ENCODE results near the gene UGT2A2.

UGT2A2 gene

DNA sequence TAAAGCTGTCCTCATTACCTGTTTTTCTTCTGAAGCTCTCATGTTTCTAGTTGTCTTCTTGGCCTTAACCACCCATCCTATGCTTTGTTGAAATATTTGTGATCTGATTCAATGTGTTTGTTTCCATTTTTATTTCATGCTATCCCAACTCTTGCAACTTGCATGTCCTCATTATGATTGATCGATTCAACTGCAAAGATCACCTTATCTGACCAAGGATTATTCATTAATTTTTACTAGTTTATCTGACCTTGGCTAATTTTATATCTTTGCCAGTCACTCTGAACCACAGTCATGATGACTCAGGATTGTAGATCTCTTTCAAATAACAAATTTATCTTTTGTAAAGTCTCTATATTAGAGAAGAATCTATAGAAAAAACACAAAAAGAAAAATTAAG is 70.7 kb downstream of the UGT2A2 start:
- DNase-seq, result no peak

DNA sequence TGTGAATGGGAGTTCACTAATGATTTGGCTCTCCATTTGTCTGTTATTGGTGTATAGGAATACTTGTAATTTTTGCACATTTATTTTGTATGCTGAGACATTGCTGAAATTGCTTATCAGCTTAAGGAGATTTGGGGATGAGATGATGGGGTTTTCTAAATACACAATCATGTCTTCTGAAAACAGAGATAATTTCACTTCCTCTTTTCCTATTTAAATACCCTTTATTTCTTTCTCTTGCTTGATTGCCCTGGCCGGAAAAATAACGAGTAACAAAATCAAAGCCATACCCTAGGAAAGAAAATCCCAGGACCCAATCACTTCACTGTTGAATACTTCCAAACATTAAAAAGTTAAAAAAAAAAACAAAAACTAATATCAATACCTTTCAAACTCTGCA is 76.0 kb downstream of the UGT2A2 start:
- no peak for DNase-seq

DNA sequence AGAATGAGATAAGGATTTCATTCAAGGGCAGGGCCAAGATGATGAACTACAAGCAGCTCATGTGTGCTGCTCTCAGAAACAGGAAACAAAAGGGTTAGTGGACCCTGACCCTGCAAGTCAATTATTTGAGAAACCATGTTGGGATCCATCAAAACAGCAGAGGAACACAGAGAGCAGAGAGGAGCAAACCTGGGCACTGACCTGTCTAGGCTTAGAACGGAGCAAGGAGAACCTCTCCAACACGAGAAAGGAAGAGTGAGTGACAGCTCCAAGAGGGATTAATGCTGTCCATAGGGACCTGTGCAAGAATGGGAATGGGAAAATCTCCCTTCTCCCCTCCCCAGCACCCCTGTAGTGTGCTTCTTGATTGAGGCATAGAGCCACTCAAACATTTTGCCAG is 89.8 kb downstream of the UGT2A2 start:
- DNase-seq, result no peak

DNA sequence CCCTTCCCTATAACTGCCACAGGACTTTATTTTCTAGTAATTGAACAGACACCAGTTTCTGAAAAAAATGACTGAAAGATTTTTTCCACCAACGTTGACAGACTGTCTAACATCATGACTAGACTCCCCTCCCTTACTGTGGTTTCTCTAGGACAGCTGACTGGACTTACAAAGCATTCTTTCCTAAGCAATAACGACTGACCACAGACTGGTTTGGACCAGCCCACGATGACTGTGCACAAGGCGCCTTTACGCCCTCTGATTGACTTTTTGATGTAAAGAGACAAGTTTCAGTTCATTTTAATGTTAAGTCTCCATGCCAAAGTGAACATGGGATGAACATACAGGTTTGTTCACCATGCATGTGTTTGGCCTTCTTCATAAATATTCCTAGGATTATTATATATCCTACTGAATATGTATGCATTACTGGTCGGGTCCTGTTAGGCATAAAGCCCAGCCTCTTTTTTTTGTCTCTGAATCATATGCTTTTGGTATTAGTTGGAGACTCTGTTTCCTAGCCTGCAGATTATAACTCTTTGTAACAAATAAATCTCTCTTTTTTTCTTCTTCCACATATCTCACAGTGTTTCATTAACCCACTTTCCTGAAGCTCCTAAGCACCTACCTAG is 93.2 kb downstream of the UGT2A2 start:
- no peak for DNase-seq
